T-helper 17 cell (primary cell): ENCODE data around the gene LDHB. TPM values are rescaled to one million over a fixed set of nuclear protein-coding genes. Genes with fewer than 3 reads are reported as not detected.
"Not testable (repeated sequence)": the region's sequence is repeated elsewhere in the genome, so short reads cannot be mapped to it uniquely, and the experiment has no call there.

ENCODE experiments used
- ATAC-seq: fragments of 150-1000 bp; cut with Tn5 transposase; 2 replicates; pipeline ENCODE4 v1.10.0; 2021; ENCODE audit warnings: mild to moderate bottlenecking, moderate library complexity
- DNase-seq, 3 donors: peaks; one replicate each; pipeline versions ENCODE4 v3.0.0 to v3.0.0-alpha.2; 2020 to 2021
- H3K9me3 ChIP-seq: one replicate; pipeline ENCODE4 v1.7.0; 2013; ENCODE audit warnings: low read length, mild to moderate bottlenecking; ENCODE audit not compliant: control insufficient read depth, poor library complexity, severe bottlenecking
- H3K27ac Mint-ChIP-seq: one replicate; pipeline ENCODE4 v1.8.0; 2022; ENCODE audit warnings: mild to moderate bottlenecking, moderate library complexity, mixed read lengths
- H3K27me3 Mint-ChIP-seq: one replicate; pipeline ENCODE4 v1.8.0; 2022; ENCODE audit warnings: mixed read lengths
- H3K36me3 Mint-ChIP-seq: one replicate; pipeline ENCODE4 v1.8.0; 2022; ENCODE audit warnings: low read depth, mixed read lengths
- H3K4me1 Mint-ChIP-seq: one replicate; pipeline ENCODE4 v1.8.0; 2022; ENCODE audit warnings: mild to moderate bottlenecking, mixed read lengths
- H3K4me3 Mint-ChIP-seq: one replicate; pipeline ENCODE4 v1.8.0; 2022; ENCODE audit warnings: mild to moderate bottlenecking, moderate library complexity, mixed read lengths
- total RNA-seq, 4 donors: library from RNA in 2 of 4; stranded (reverse) in 2 of 4; gene quantifications; one replicate each; pipeline ENCODE4 v1.2.3 and lab custom pipeline; 2022 to 2026

The LDHB gene
- total RNA-seq, 2 donors from 2014 or later: 767 to 787 TPM

GRCh38 chr12:21617030-21617429 is 40.6 kb downstream of the LDHB start:
- no peaks in the 10 kb centered on the region for H3K36me3 Mint-ChIP-seq
- H3K4me1 Mint-ChIP-seq: peaks cover 26% of the 10 kb centered on the region
- DNase-seq (no peak), ATAC-seq (no peak)
- peak overlapping the region; percentile 87 for H3K27ac Mint-ChIP-seq
- H3K4me3 Mint-ChIP-seq: peak overlapping the region; percentile 15
- H3K27me3 Mint-ChIP-seq: no peaks in the 10 kb centered on the region
- no peaks in the 10 kb centered on the region for H3K9me3 ChIP-seq

GRCh38 chr12:21615431-21615830 is 42.2 kb downstream of the LDHB start:
- peaks cover 27% of the 10 kb centered on the region for H3K4me1 Mint-ChIP-seq
- peak overlapping the region; percentile 87 for H3K27ac Mint-ChIP-seq
- H3K27me3 Mint-ChIP-seq: no peaks in the 10 kb centered on the region
- ATAC-seq: peak; percentile 74
- DNase-seq: no peak
- no peaks in the 10 kb centered on the region for H3K36me3 Mint-ChIP-seq
- no peaks in the 10 kb centered on the region for H3K9me3 ChIP-seq
- H3K4me3 Mint-ChIP-seq: peak overlapping the region; percentile 64

GRCh38 chr12:21614506-21614905 is 43.1 kb downstream of the LDHB start:
- H3K27ac Mint-ChIP-seq: peak overlapping the region; percentile 87
- no peaks in the 10 kb centered on the region for H3K9me3 ChIP-seq
- peak overlapping the region; percentile 64 for H3K4me3 Mint-ChIP-seq
- no peak for DNase-seq
- peak; percentile 85 for ATAC-seq
- H3K36me3 Mint-ChIP-seq: no peaks in the 10 kb centered on the region
- H3K27me3 Mint-ChIP-seq: no peaks in the 10 kb centered on the region
- H3K4me1 Mint-ChIP-seq: peaks cover 28% of the 10 kb centered on the region

- Mint-ChIP-seq H3K36me3 (no peaks in the 10 kb centered on the region), H3K27me3 (no peaks in the 10 kb centered on the region), H3K27ac (peak overlapping the region; percentile 87), H3K4me3 (no peak overlapping the region), H3K4me1 (peaks cover 28% of the 10 kb centered on the region)
- no peak for ATAC-seq
- no peak for DNase-seq
- H3K9me3 ChIP-seq: no peaks in the 10 kb centered on the region
Observed at GRCh38 chr12:21613931-21614330, 43.7 kb downstream of the LDHB start.

- peaks cover 2% of the 10 kb centered on the region for H3K4me1 Mint-ChIP-seq
- no peaks in the 10 kb centered on the region for H3K27me3 Mint-ChIP-seq
- H3K4me3 Mint-ChIP-seq: no peak overlapping the region
- H3K9me3 ChIP-seq: no peaks in the 10 kb centered on the region
- DNase-seq: no peak
- ATAC-seq: no peak
- no peak overlapping the region for H3K27ac Mint-ChIP-seq
- no peaks in the 10 kb centered on the region for H3K36me3 Mint-ChIP-seq
Observed at GRCh38 chr12:21608196-21608595, 49.4 kb downstream of the LDHB start.

- no peaks in the 10 kb centered on the region for H3K27me3 Mint-ChIP-seq
- peaks cover 2% of the 10 kb centered on the region for H3K4me1 Mint-ChIP-seq
- DNase-seq (no peak), ATAC-seq (no peak)
- no peak overlapping the region for H3K4me3 Mint-ChIP-seq
- H3K36me3 Mint-ChIP-seq: no peaks in the 10 kb centered on the region
- no peak overlapping the region for H3K27ac Mint-ChIP-seq
- H3K9me3 ChIP-seq: no peaks in the 10 kb centered on the region
Observed at GRCh38 chr12:21607701-21608100, 49.9 kb downstream of the LDHB start.

- Mint-ChIP-seq H3K4me3 (no peak overlapping the region), H3K27ac (no peak overlapping the region), H3K27me3 (peaks cover 4% of the 10 kb centered on the region), H3K4me1 (peaks cover 6% of the 10 kb centered on the region), H3K36me3 (no peaks in the 10 kb centered on the region)
- H3K9me3 ChIP-seq: no peaks in the 10 kb centered on the region
- DNase-seq: no peak
- ATAC-seq: no peak
Observed at GRCh38 chr12:21606175-21606574, 51.5 kb downstream of the LDHB start.

- H3K27me3 Mint-ChIP-seq: peaks cover 5% of the 10 kb centered on the region
- H3K4me1 Mint-ChIP-seq: peaks cover 4% of the 10 kb centered on the region
- H3K27ac Mint-ChIP-seq: no peak within 1 kb of the TSS
- H3K4me3 Mint-ChIP-seq: no peak within 1 kb of the TSS
- ATAC-seq (no peak), DNase-seq (no peak)
- H3K9me3 ChIP-seq: no peaks in the 10 kb centered on the region
- no peaks in the 10 kb centered on the region for H3K36me3 Mint-ChIP-seq
Observed at GRCh38 chr12:21604245-21605101, 53.2 kb downstream of the LDHB start, which contains the start of gene GYS2. Gene GYS2 (minus strand): TSS chr12:21604847. CDS start chr12:21604592, 255 bp downstream.

- Mint-ChIP-seq H3K4me1 (peaks cover 4% of the 10 kb centered on the region), H3K27ac (no peak overlapping the region), H3K27me3 (peaks cover 5% of the 10 kb centered on the region), H3K36me3 (no peaks in the 10 kb centered on the region), H3K4me3 (no peak overlapping the region)
- ATAC-seq: no peak
- H3K9me3 ChIP-seq: no peaks in the 10 kb centered on the region
- DNase-seq: no peak
Observed at GRCh38 chr12:21602774-21603173, 54.9 kb downstream of the LDHB start.

- H3K27ac Mint-ChIP-seq: no peak overlapping the region
- ATAC-seq: no peak
- H3K36me3 Mint-ChIP-seq: no peaks in the 10 kb centered on the region
- DNase-seq: no peak
- H3K9me3 ChIP-seq: no peaks in the 10 kb centered on the region
- H3K4me1 Mint-ChIP-seq: peaks cover 4% of the 10 kb centered on the region
- H3K27me3 Mint-ChIP-seq: peaks cover 5% of the 10 kb centered on the region
- H3K4me3 Mint-ChIP-seq: no peak overlapping the region
Observed at GRCh38 chr12:21600196-21600595, 57.4 kb downstream of the LDHB start.

GRCh38 chr12:21599143-21599999 is 58.3 kb downstream of the LDHB start:
- peaks cover 5% of the 10 kb centered on the region for H3K27me3 Mint-ChIP-seq

GRCh38 chr12:21598651-21599050 is 59.0 kb downstream of the LDHB start:
- peaks cover 4% of the 10 kb centered on the region for H3K4me1 Mint-ChIP-seq
- DNase-seq: no peak
- no peaks in the 10 kb centered on the region for H3K36me3 Mint-ChIP-seq
- H3K27ac Mint-ChIP-seq: no peak overlapping the region
- ATAC-seq: no peak
- H3K4me3 Mint-ChIP-seq: no peak overlapping the region
- H3K27me3 Mint-ChIP-seq: peaks cover 5% of the 10 kb centered on the region
- H3K9me3 ChIP-seq: no peaks in the 10 kb centered on the region

More at GRCh38 chr12:21599143-21599999, 58.3 kb downstream of the LDHB start:
- DNase-seq: no peak
- Mint-ChIP-seq H3K27ac (no peak overlapping the region), H3K36me3 (no peaks in the 10 kb centered on the region), H3K4me3 (no peak overlapping the region), H3K4me1 (peaks cover 4% of the 10 kb centered on the region)
- no peaks in the 10 kb centered on the region for H3K9me3 ChIP-seq
- no peak for ATAC-seq

GRCh38 chr12:21595356-21595755 is 62.3 kb downstream of the LDHB start:
- H3K9me3 ChIP-seq, H3K4me3 Mint-ChIP-seq, DNase-seq, H3K4me1 Mint-ChIP-seq, H3K36me3 Mint-ChIP-seq, H3K27ac Mint-ChIP-seq, ATAC-seq, H3K27me3 Mint-ChIP-seq: not testable (repeated sequence)
